Heart left ventricle (tissue), 13 donors: ENCODE results near the gene ATP5MG.
A peak's percentile ranks its signal among the peaks of the same experiment; 100 is the strongest.

Experiments
- POLR2A ChIP-seq, 2 donors: fragments of 450-650 bp; IDR thresholded peaks; one replicate each; pipeline ENCODE4 v1.6.1; 2017; ENCODE audit warnings: antibody characterized with exemption in 2 of 2, mild to moderate bottlenecking in 2 of 2, moderate library complexity in 2 of 2
- TF ChIP-seq, protein P1 (sequence below), 12 donors: fragments of 200-600 bp; sonication (generic) in 4 of 12; IDR thresholded peaks; one replicate each; pipeline versions ENCODE4 v1.5.0 to v1.8.0; 2018 to 2022; ENCODE audit warnings: antibody characterized with exemption in 12 of 12, mild to moderate bottlenecking in 5 of 12
- donor health status: ischemic (EF 13 %, LVEDD 7.1; RV severe dilation, severe dysfunction).
- donor health status: DM: no; HTN: yes; CAD: no.
- donor health status: DM: no; HTN: no; CAD: no.
- donor health status: ischemic (EF 25% LVEDD 6.9; RV normal size, moderate dysfunction).
- donor health status: ischemic (EF 25% LVEDD 5.7; RV mildly dilated, moderate dysfunction).
- donor health status: ischemic (EF 35%, LVEDD 5.7; RV mildly dilated, moderate dysfunction).
- donor health status: nonischemic (EF 11% LVEDD 7.7; RV severe dilation, severe dysfunction).
- donor health status: DM: yes; HTN: yes; CAD: no.
- donor health status: PGD.
- donor health status: ischemic (EF 29% LVEDD 5.4; RV normal size, mild dysfunction).
- donor health status: nonischemic (EF 23%, LVEDD 6.1; RV moderate dilation, normal function).

DNA sequence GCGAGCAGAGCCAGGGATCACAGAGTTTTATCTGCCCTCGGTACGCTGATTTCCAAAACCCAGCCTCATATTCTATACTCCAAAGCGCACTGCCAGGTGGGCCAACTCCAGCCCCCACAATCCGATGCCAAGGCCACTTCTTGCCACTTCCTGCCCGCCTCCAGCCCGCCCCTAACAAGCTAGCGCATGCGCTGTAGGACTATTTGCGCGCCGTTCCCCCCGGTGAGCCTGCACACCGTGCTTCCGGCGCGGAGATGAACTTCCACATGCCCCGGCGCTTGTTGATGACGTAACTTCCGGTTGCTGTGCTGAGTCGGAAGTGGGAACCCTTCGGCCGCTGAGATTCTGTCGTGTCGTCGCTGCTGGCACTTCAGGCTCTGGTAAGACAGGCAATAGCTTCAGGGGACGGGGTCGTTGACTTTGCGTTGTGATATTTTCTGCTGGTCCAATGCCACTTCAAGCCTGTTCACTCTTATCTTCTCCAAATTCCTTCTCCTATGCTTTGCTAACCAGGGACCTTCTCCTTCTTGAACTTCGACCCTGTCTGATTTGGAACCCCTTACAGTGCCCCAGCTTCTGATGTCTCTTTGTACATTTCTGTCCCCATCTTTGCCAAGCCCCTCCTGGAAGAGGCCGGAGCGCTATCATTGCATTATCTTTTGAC is 42.0 kb upstream of the ATP5MG start, which contains the start of gene UBE4A:
- TF ChIP-seq, protein P1, sequence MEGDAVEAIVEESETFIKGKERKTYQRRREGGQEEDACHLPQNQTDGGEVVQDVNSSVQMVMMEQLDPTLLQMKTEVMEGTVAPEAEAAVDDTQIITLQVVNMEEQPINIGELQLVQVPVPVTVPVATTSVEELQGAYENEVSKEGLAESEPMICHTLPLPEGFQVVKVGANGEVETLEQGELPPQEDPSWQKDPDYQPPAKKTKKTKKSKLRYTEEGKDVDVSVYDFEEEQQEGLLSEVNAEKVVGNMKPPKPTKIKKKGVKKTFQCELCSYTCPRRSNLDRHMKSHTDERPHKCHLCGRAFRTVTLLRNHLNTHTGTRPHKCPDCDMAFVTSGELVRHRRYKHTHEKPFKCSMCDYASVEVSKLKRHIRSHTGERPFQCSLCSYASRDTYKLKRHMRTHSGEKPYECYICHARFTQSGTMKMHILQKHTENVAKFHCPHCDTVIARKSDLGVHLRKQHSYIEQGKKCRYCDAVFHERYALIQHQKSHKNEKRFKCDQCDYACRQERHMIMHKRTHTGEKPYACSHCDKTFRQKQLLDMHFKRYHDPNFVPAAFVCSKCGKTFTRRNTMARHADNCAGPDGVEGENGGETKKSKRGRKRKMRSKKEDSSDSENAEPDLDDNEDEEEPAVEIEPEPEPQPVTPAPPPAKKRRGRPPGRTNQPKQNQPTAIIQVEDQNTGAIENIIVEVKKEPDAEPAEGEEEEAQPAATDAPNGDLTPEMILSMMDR (IDR thresholded peaks at IDR 0.05), result peak in 1 of 12 donors; percentile 9
- peak in 1 of 2 donors; percentile 53 for TF ChIP-seq POLR2A (IDR thresholded peaks at IDR 0.05)
